ENCODE measurements around the gene TEDC2. TPM values are rescaled to one million over a fixed set of nuclear protein-coding genes. Genes with fewer than 3 reads are reported as not detected.

The TEDC2 gene
- total and polyA plus RNA-seq, 9 of the 15 experiments (the other 6 are each of a cell fraction or from before 2014, with no cell fraction given): 0.75 to 57.0 (median 17.6) TPM

DNA sequence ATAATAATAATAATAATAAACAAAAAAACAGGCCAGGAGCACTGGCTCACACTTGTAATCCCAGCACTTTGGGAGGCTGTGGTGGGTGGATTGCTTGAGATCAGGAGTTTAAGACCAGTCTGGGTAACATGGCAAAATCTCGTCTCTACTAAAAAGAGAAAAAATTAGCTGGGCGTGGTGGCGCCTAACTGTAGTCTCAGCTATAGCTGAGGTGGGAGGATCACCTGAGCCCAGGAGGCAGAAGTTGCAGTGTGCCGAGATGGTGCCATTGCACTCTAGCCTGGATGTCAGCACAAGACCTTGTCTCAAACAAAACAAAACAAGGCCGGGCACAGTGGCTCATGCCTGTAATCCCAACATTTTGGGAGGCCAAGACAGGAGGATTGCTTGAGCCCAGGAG is 35.1 kb downstream of the TEDC2 start (continued):
- no peak for TF ChIP-seq ZBTB7A (IDR thresholded peaks at IDR 0.05; ENCODE audit: borderline replicate concordance, control insufficient read depth, low read depth, low read length)

DNA sequence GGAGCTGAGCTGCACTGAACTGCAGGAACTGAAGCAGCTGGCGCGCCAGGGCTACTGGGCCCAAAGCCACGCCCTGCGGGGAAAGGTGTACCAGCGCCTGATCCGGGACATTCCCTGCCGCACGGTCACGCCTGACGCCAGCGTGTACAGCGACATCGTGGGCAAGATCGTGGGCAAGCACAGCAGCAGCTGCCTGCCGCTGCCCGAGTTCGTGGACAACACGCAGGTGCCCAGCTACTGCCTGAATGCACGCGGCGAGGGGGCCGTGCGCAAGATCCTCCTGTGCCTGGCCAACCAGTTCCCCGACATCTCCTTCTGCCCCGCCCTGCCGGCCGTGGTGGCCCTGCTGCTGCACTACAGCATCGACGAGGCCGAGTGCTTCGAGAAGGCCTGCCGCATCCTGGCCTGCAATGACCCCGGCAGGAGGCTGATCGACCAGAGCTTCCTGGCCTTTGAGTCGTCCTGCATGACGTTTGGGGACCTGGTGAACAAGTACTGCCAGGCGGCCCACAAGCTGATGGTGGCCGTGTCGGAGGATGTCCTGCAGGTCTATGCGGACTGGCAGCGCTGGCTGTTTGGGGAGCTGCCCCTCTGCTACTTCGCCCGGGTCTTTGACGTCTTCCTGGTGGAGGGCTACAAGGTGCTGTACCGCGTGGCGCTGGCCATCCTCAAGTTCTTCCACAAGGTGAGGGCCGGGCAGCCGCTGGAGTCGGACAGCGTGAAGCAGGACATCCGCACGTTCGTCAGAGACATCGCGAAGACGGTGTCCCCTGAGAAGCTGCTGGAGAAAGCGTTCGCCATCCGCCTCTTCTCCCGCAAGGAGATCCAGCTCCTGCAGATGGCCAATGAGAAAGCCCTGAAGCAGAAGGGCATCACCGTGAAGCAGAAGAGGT is 36.6 kb downstream of the TEDC2 start:
- BruUV-seq (replicated peaks): TSS peak; percentile 34
- CTCF ChIA-PET (ENCODE audit: low intra/inter-chr PET ratio): no interaction called here
- 96% methylated on average over 48 of the region's 62 CpGs for WGBS (ENCODE audit: insufficient coverage, low coverage, missing lambda C conversion rate)
- POLR2A ChIA-PET: interaction anchor here (0.6 to 1.5 kb wide), 3 partner anchors 13 to 505 kb away, joined by 3 to 5 read pairs (median 4); partner anchors contain the start of gene ATP6V0C
- H3K36me3 ChIP-seq (ENCODE audit: control insufficient read depth, insufficient read depth, low read length): peaks cover 55% of the 10 kb centered on the region; the same call in 2 of the 3 replicates
- DNase-seq (ENCODE audit: extremely low read depth in 1 of 4, low spot score in 3 of 4): no peak
- no peaks in the 10 kb centered on the region for H3K9me1 ChIP-seq (ENCODE audit: control insufficient read depth, insufficient read depth, low read length)
- TF ChIP-seq ZBTB8A (IDR thresholded peaks at IDR 0.05; ENCODE audit: partially characterized antibody) (no peak), PRPF4 (IDR thresholded peaks at IDR 0.05; ENCODE audit: insufficient read depth, low read depth, low read length, poor library complexity, severe bottlenecking) (peak; percentile 30), ZNF77 (CRISPR knock-in tag; IDR thresholded peaks at IDR 0.05) (no peak)
- TF ChIP-seq, protein P1, sequence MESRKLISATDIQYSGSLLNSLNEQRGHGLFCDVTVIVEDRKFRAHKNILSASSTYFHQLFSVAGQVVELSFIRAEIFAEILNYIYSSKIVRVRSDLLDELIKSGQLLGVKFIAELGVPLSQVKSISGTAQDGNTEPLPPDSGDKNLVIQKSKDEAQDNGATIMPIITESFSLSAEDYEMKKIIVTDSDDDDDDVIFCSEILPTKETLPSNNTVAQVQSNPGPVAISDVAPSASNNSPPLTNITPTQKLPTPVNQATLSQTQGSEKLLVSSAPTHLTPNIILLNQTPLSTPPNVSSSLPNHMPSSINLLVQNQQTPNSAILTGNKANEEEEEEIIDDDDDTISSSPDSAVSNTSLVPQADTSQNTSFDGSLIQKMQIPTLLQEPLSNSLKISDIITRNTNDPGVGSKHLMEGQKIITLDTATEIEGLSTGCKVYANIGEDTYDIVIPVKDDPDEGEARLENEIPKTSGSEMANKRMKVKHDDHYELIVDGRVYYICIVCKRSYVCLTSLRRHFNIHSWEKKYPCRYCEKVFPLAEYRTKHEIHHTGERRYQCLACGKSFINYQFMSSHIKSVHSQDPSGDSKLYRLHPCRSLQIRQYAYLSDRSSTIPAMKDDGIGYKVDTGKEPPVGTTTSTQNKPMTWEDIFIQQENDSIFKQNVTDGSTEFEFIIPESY (CRISPR knock-in tag; IDR thresholded peaks at IDR 0.05): peak; percentile 77; the same call in 1 of the 2 replicates
- peaks cover 22% of the 10 kb centered on the region for H3K79me2 ChIP-seq (ENCODE audit: control insufficient read depth, insufficient read depth, low read length)
- H3K4me2 ChIP-seq (ENCODE audit: insufficient read depth, low read length): peak overlapping the region; percentile 57; the same call in 1 of the 2 replicates
- no peak for FAIRE-seq
- no peaks in the 10 kb centered on the region for H3K9me3 ChIP-seq (replicated peaks; ENCODE audit: control insufficient read depth, insufficient read depth, low read depth, low read length)
- peak overlapping the region; percentile 47; the same call in 1 of the 3 replicates for H3K27ac ChIP-seq (ENCODE audit: extremely low read depth, low read depth, low read length)
- no peak overlapping the region for H3K4me3 ChIP-seq
- peak overlapping the region; percentile 37 to 83; a peak in 3 of 4 replicates for H3K9ac ChIP-seq (ENCODE audit: insufficient read depth in 1 of 2, low read depth in 2 of 2, low read length in 2 of 2)
- no peaks in the 10 kb centered on the region for H3K27me3 ChIP-seq (ENCODE audit: control insufficient read depth in 2 of 2, insufficient read depth in 2 of 2, low read length in 2 of 2)
- in situ Hi-C loops (cut with MboI): no loop called here
- peaks cover 6% of the 10 kb centered on the region for H4K20me1 ChIP-seq (replicated peaks; ENCODE audit: control insufficient read depth, insufficient read depth, low read length)
- intact Hi-C loops (cut with micrococcal nuclease): loop anchor here (5.0 kb wide), 1 partner anchor 299 kb away; the partner anchor contains the start of gene CASKIN1
- no peak for ATAC-seq
- H2AFZ ChIP-seq (ENCODE audit: low read depth, low read length): no peak overlapping the region
- peaks cover 17 to 58% of the 10 kb centered on the region in 2 experiments for H3K4me1 ChIP-seq (replicated peaks in 1 of 2; ENCODE audit: control insufficient read depth in 2 of 2, insufficient read depth in 2 of 2, low read length in 2 of 2)

Data from K562 (cell line).